Globus pallidus (tissue), 1 donor: ENCODE results near the gene EDA.
"Not testable (repeated sequence)": the region's sequence is repeated elsewhere in the genome, so short reads cannot be mapped to it uniquely, and the experiment has no call there.

Source experiments
- DNase-seq: peaks from one replicate; pipeline ENCODE4 v3.0.0-alpha.2; 2015; ENCODE audit warnings: low spot score

The EDA gene

GRCh38 chrX:69959712-69960111 lies 343.8 kb downstream of the EDA start:
- DNase-seq, result no peak

GRCh38 chrX:69961365-69962072 lies 345.6 kb downstream of the EDA start:
- DNase-seq, result no peak

- DNase-seq, result peak; percentile 2
Observed at GRCh38 chrX:69968950-69969349, 353.0 kb downstream of the EDA start.

GRCh38 chrX:69969460-69969859 lies 353.5 kb downstream of the EDA start:
- no peak for DNase-seq

GRCh38 chrX:69987691-69988090 lies 371.8 kb downstream of the EDA start:
- no peak for DNase-seq

GRCh38 chrX:69988955-69989394 lies 373.1 kb downstream of the EDA start:
- no peak for DNase-seq

GRCh38 chrX:69991685-69992084 lies 375.8 kb downstream of the EDA start:
- no peak for DNase-seq

GRCh38 chrX:69993494-69993893 lies 377.6 kb downstream of the EDA start:
- DNase-seq, result no peak

GRCh38 chrX:69995362-69996112 lies 379.6 kb downstream of the EDA start:
- no peak for DNase-seq

GRCh38 chrX:69996113-69996468 lies 380.2 kb downstream of the EDA start:
- DNase-seq, result no peak

GRCh38 chrX:69998299-69998698 lies 382.4 kb downstream of the EDA start:
- not testable (repeated sequence) for DNase-seq

GRCh38 chrX:70001269-70001668 lies 385.4 kb downstream of the EDA start:
- no peak for DNase-seq

GRCh38 chrX:70001708-70002341 lies 385.9 kb downstream of the EDA start:
- DNase-seq, result no peak

- DNase-seq, result no peak
Observed at GRCh38 chrX:70007946-70008345, 392.0 kb downstream of the EDA start.

GRCh38 chrX:70009049-70009448 lies 393.1 kb downstream of the EDA start:
- no peak for DNase-seq

GRCh38 chrX:70009970-70010369 lies 394.1 kb downstream of the EDA start:
- DNase-seq, result no peak

GRCh38 chrX:70012756-70013155 lies 396.8 kb downstream of the EDA start:
- no peak for DNase-seq

- no peak for DNase-seq
Observed at GRCh38 chrX:70013466-70014381, 397.8 kb downstream of the EDA start.

GRCh38 chrX:70016513-70016912 lies 400.6 kb downstream of the EDA start:
- no peak for DNase-seq

- DNase-seq, result no peak
Observed at GRCh38 chrX:70022616-70023015, 406.7 kb downstream of the EDA start.

- no peak for DNase-seq
Observed at GRCh38 chrX:70025464-70025863, 409.6 kb downstream of the EDA start.
